Esophagus (tissue), 2 donors: ENCODE data around the gene SAP30BP. TPM values are rescaled to one million over a fixed set of nuclear protein-coding genes. Genes with fewer than 3 reads are reported as not detected.

ENCODE experiments used
- H3K27ac ChIP-seq, 2 donors: one replicate each; pipeline ENCODE4 v1.5.1; 2013; ENCODE audit warnings: low read depth in 2 of 2, mild to moderate bottlenecking in 2 of 2, inconsistent platforms in 1 of 2, low read length in 1 of 2, moderate library complexity in 1 of 2
- H3K27me3 ChIP-seq, 2 donors: one replicate each; pipeline ENCODE4 v1.6.1; 2013; ENCODE audit warnings: low read length in 2 of 2, control low read depth in 1 of 2, mild to moderate bottlenecking in 1 of 2; ENCODE audit not compliant: insufficient read depth in 2 of 2, control insufficient read depth in 1 of 2
- H3K36me3 ChIP-seq, 2 donors: one replicate each; pipeline ENCODE4 v1.6.1; 2013; ENCODE audit warnings: low read length in 1 of 2; ENCODE audit not compliant: control insufficient read depth in 2 of 2, insufficient read depth in 2 of 2
- H3K4me1 ChIP-seq, 2 donors: one replicate each; pipeline ENCODE4 v1.6.1; 2013; ENCODE audit warnings: low read length in 1 of 2; ENCODE audit not compliant: control insufficient read depth in 2 of 2, insufficient read depth in 2 of 2
- H3K4me3 ChIP-seq, 2 donors: one replicate each; pipeline ENCODE4 v1.5.1; 2013; ENCODE audit warnings: low read length in 2 of 2, mild to moderate bottlenecking in 2 of 2, low read depth in 1 of 2, moderate library complexity in 1 of 2
- H3K9me3 ChIP-seq, 2 donors: one replicate each; pipeline ENCODE4 v1.6.1; 2013; ENCODE audit warnings: mild to moderate bottlenecking in 2 of 2, low read depth in 1 of 2, low read length in 1 of 2, moderate library complexity in 1 of 2; ENCODE audit not compliant: control insufficient read depth in 2 of 2, insufficient read depth in 1 of 2
- WGBS, 2 donors: extraction: QIAGEN DNeasy Blood & Tissue Kit; methylation state at CpG; one replicate each; pipeline ENCODE4 v1.1.7; 2013; 5-methylcytosine and 5-hydroxymethylcytosine counted together
- polyA plus RNA-seq, 2 donors: library from polyadenylated mRNA; stranded (reverse); fragments of 200-250 nt; gene quantifications; one replicate each; pipeline ENCODE4 v1.2.3, GENCODE V29; 2013
- donor health status: healthy with polysubstance abuse.
- donor health status: Bipolar disorder and iron deficiency.

The SAP30BP gene
- polyA plus RNA-seq, 2 donors, result 63.4 to 68.4 TPM

DNA sequence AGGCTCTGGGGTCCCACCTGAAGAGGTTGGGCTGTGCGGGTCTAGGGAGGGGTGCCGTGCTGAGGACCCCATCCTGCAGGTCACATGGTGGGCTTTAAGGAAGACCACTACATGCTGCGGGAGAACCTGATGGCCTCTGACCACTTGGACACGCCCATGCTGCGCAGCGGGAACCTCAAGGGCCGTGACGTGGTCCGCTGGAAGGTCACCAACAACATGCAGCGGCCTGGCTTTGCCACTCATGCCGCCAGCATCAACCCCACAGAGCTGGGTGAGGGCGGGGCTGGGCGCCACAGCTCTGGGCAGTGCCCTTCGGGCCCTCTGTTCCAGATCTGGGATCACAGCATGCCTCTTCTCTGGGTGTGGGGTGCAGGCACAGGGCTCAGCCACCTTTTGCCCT is 72.7 kb downstream of the SAP30BP start:
- Histone ChIP-seq H3K4me3 (no peak overlapping the region), H3K27me3 (no peaks in the 10 kb centered on the region), H3K4me1 (no peaks in the 10 kb centered on the region), H3K36me3 (peaks cover 8 to 59% of the 10 kb centered on the region in 2 donors), H3K27ac (no peak overlapping the region), H3K9me3 (peaks cover 0 to 2% of the 10 kb centered on the region in 2 donors)
- WGBS, 2 donors, result 87 to 89% methylated on average over 14 of the region's 14 CpGs

GRCh38 chr17:75740215-75740614 is 73.1 kb downstream of the SAP30BP start:
- Histone ChIP-seq H3K4me1 (no peaks in the 10 kb centered on the region), H3K27ac (no peak overlapping the region), H3K9me3 (peaks cover 0 to 2% of the 10 kb centered on the region in 2 donors), H3K36me3 (peaks cover 8 to 59% of the 10 kb centered on the region in 2 donors), H3K4me3 (no peak overlapping the region), H3K27me3 (no peaks in the 10 kb centered on the region)
- 91 to 92% methylated on average over 17 of the region's 17 CpGs for WGBS, 2 donors

GRCh38 chr17:75740631-75741077 is 73.5 kb downstream of the SAP30BP start:
- Histone ChIP-seq H3K27me3 (no peaks in the 10 kb centered on the region), H3K4me1 (no peaks in the 10 kb centered on the region), H3K36me3 (peaks cover 8 to 58% of the 10 kb centered on the region in 2 donors), H3K4me3 (no peak overlapping the region), H3K9me3 (peaks cover 0 to 2% of the 10 kb centered on the region in 2 donors), H3K27ac (no peak overlapping the region)
- 80 to 83% methylated on average over 17 of the region's 17 CpGs for WGBS, 2 donors

- Histone ChIP-seq H3K4me3 (no peak overlapping the region), H3K9me3 (peaks cover 0 to 2% of the 10 kb centered on the region in 2 donors), H3K36me3 (peaks cover 4 to 43% of the 10 kb centered on the region in 2 donors), H3K27me3 (no peaks in the 10 kb centered on the region), H3K4me1 (no peaks in the 10 kb centered on the region), H3K27ac (no peak overlapping the region)
- WGBS, 2 donors, result 88 to 89% methylated on average over 21 to 25 of the region's 25 CpGs
Observed at GRCh38 chr17:75742337-75742736, 75.2 kb downstream of the SAP30BP start.

DNA sequence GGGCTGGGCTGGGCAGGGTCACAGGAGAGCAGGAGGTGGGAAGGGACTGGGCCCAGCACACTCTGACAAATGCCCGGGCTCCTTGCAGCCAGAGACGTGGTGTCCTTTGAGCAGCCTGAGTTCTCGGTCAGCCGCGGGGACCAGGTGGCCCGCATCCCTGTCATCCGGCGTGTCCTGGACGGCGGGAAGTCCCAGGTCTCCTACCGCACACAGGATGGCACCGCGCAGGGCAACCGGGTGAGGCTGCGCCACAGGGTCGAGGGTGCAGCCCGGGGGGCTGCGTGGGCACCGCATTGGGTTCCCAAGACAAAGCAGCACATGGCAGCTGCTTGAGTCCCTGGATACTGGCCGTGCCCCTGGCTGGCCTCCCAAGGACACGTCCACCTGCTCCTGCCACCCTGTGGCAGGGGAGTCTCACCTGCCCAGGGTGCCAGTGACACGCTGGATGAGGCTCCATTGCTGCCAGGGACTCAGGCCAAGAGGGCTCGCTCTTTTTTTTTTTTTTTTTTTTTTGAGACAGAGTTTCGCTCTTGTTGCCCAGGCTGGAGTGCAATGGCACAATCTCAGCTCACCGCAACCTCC is 76.6 kb downstream of the SAP30BP start:
- Histone ChIP-seq H3K4me1 (no peaks in the 10 kb centered on the region), H3K27ac (no peak overlapping the region), H3K36me3 (peaks cover 4 to 34% of the 10 kb centered on the region in 2 donors), H3K27me3 (no peaks in the 10 kb centered on the region), H3K4me3 (no peak overlapping the region), H3K9me3 (peaks cover 0 to 2% of the 10 kb centered on the region in 2 donors)
- WGBS, 2 donors, result 91 to 93% methylated on average over 24 to 25 of the region's 25 CpGs

DNA sequence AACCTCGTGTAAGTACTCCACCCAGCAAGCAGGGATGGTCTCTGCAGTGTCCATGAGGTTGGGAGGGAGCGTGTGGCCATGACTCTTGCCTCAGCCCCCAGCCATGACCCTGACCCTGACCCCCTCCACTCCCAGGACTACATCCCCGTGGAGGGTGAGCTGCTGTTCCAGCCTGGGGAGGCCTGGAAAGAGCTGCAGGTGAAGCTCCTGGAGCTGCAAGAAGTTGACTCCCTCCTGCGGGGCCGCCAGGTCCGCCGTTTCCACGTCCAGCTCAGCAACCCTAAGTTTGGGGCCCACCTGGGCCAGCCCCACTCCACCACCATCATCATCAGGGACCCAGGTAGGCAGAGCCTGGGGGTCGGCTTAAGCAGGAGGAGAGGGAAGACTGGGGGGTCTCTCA is 81.6 kb downstream of the SAP30BP start:
- Histone ChIP-seq H3K4me1 (no peaks in the 10 kb centered on the region), H3K9me3 (no peaks in the 10 kb centered on the region), H3K27ac (no peak overlapping the region), H3K27me3 (no peaks in the 10 kb centered on the region), H3K4me3 (no peak overlapping the region), H3K36me3 (peaks cover 3 to 28% of the 10 kb centered on the region in 2 donors)
- 81 to 83% methylated on average over 9 of the region's 9 CpGs for WGBS, 2 donors

GRCh38 chr17:75749545-75750389 is 82.6 kb downstream of the SAP30BP start:
- no peaks in the 10 kb centered on the region for H3K4me1 ChIP-seq
- H3K9me3 ChIP-seq, result no peaks in the 10 kb centered on the region
- no peaks in the 10 kb centered on the region for H3K27me3 ChIP-seq
- WGBS, 2 donors, result 28 to 30% methylated on average over 20 of the region's 20 CpGs
- peaks cover 3 to 30% of the 10 kb centered on the region in 2 donors for H3K36me3 ChIP-seq
- no peak overlapping the region for H3K27ac ChIP-seq
- H3K4me3 ChIP-seq, result no peak overlapping the region

DNA sequence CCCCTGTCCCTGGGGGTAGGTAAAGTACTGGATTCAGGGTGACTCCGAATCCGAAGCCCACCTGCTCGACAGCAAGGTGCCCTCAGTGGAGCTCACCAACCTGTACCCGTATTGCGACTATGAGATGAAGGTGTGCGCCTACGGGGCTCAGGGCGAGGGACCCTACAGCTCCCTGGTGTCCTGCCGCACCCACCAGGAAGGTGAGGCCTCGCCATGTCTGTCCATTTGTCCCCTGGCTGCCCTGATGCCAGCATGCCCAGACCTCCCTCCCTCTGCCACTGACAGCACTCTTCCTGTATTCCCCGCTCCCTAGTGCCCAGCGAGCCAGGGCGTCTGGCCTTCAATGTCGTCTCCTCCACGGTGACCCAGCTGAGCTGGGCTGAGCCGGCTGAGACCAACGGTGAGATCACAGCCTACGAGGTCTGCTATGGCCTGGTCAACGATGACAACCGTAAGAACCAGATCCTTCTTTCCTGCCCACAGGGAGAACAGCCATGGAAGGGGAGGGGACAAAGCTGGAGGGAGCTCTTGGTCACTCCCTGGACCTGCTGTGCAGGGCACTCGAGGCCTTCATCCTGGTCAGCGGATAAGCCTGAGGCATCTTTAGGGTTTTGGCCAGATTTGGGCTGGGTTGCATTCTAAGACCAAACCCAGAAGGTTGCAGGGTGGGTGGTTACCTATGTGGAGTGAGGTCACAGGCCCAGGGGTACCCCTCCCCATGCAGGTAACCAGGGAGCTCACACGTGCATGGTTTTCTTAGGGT is 83.7 kb downstream of the SAP30BP start:
- Histone ChIP-seq H3K9me3 (no peaks in the 10 kb centered on the region), H3K36me3 (peaks cover 3 to 37% of the 10 kb centered on the region in 2 donors), H3K4me1 (peaks cover 0 to 4% of the 10 kb centered on the region in 2 donors)

DNA sequence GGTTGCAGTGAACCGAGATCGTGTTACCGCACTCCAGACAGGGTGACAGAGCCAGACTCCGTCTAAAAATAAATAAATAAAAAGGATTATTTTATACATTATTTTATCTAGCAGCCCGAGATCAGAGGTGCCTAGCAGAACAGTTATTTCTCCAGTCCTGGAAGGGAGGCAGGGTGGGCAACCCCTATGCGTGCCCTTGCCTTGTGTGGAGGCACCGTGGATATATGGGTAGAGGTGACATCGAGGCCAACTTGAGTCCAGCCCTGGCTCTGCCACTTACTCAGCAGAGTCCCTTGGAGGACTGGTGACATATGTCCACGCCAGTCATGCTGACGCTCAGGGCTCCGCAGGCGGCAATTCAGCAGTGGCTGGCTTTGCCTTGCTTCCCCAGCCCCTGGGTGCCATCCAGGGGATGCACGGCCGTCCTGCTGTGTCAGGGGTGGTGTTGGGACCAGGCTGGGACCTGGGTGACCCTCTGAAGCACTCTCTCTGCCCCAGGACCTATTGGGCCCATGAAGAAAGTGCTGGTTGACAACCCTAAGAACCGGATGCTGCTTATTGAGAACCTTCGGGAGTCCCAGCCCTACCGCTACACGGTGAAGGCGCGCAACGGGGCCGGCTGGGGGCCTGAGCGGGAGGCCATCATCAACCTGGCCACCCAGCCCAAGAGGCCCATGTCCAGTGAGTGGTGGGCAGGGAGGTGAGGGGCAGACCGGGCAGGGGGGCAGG is 84.7 kb downstream of the SAP30BP start:
- H3K4me3 ChIP-seq, result no peak overlapping the region
- no peak overlapping the region for H3K27ac ChIP-seq
- WGBS, 2 donors, result 82 to 84% methylated on average over 24 of the region's 24 CpGs
- H3K36me3 ChIP-seq, result peaks cover 3 to 47% of the 10 kb centered on the region in 2 donors
- H3K4me1 ChIP-seq, result peaks cover 0 to 4% of the 10 kb centered on the region in 2 donors
- no peaks in the 10 kb centered on the region for H3K9me3 ChIP-seq
- no peaks in the 10 kb centered on the region for H3K27me3 ChIP-seq

More for the DNA sequence above, 83.7 kb downstream of the SAP30BP start:
- WGBS, 2 donors, result 83 to 87% methylated on average over 23 of the region's 23 CpGs
- H3K27ac ChIP-seq, result no peak overlapping the region
- H3K4me3 ChIP-seq, result no peak overlapping the region
- H3K27me3 ChIP-seq, result no peaks in the 10 kb centered on the region
